Inferior parietal cortex (tissue), 1 donor: ENCODE data around the gene CEP89.
"Not testable (repeated sequence)": the region's sequence is repeated elsewhere in the genome, so short reads cannot be mapped to it uniquely, and the experiment has no call there.

Experiments used
- DNase-seq: peaks from one replicate; pipeline ENCODE4 v3.0.0-alpha.2; 2016; ENCODE audit errors: extremely low spot score

The CEP89 gene

GRCh38 chr19:32966750-32967149, 5.0 kb downstream of the CEP89 start:
- no peak for DNase-seq

GRCh38 chr19:32945260-32945659, 26.5 kb downstream of the CEP89 start:
- DNase-seq, result no peak

GRCh38 chr19:32941273-32941672, 30.5 kb downstream of the CEP89 start:
- DNase-seq, result not testable (repeated sequence)

- DNase-seq, result no peak
Observed at GRCh38 chr19:32936065-32936464, 35.7 kb downstream of the CEP89 start.

DNA sequence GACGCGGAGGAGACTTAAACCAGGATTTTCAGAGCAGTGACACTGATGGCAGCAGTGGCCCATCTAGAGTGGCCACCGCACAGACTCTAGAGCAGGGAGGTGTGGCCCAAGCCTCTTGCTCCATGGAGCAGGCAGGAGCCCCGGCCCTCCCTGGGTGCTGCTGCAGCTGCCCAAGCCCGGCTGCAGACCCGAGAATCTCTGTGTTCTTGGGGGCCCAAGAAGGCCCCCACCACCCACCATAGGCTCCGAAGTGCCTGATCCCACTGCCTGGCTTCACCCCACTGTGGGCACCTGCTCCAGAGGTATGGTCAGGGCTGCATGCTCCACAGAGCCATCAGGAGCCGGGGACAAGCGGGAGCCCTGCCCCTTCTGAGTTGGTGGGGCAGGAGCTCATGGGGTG, 36.1 kb downstream of the CEP89 start:
- DNase-seq, result no peak

- DNase-seq, result no peak
Observed at GRCh38 chr19:32933571-32933970, 38.2 kb downstream of the CEP89 start.

DNA sequence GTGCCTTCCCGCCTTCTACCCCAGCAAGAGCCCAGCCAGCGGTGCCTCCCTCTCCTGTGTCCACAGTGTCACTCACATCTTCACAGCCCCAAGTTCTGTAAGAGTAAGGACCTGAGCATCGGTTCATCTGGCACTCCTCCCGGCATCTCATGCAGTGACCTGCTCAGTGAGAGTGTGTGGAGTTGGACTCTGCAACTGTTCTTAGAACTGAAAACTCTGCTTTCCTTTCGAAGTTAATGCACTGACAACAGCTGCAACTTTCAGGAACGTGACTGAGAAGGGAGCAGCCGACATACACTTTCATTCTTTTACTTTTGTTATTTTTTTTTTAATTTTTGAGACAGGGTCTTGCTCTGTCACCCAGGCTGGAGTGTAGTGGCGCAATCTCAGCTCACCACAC, 41.2 kb downstream of the CEP89 start:
- DNase-seq, result no peak

DNA sequence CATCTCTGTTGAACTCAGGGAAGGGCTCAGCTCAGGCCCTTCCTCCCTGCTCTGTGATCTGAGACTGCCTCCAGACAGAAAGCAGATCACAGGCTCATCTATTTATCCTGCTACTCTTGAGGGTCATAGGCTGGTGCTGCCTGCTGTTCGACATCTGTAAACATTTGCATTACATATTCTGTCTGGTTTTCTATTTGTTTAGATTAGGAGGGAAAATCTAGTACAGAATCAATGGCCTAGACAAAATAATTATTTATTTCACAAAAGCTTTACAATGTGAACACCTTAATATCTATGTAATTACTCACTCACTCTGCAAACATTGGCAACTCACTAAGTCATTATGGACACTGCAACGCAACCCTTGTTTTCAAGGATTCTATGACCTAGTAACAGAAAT, 43.0 kb downstream of the CEP89 start:
- no peak for DNase-seq

- peak; percentile 10 for DNase-seq
Observed at GRCh38 chr19:32924200-32924599, 47.6 kb downstream of the CEP89 start.

- no peak for DNase-seq
Observed at GRCh38 chr19:32921624-32922023, 50.1 kb downstream of the CEP89 start.

GRCh38 chr19:32919365-32919764, 52.4 kb downstream of the CEP89 start:
- no peak for DNase-seq

DNA sequence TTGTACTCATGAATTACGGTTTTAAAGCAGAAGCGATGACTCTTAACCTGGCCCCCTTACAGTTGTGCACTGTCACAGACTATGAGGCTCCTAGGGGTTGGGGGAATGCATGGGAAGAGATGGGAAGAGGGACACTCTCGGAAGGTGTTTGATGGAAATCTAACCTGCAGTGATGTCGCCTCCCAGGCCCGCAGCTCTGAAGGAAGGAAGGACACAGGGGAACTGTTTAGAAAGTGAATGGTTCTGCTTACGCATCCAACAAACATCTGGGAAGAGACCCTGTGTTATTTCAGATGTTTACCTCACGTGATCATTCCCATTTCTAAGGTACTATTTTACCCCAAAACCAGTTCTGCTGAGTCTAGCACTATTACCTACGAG, 54.2 kb downstream of the CEP89 start:
- DNase-seq, result no peak

DNA sequence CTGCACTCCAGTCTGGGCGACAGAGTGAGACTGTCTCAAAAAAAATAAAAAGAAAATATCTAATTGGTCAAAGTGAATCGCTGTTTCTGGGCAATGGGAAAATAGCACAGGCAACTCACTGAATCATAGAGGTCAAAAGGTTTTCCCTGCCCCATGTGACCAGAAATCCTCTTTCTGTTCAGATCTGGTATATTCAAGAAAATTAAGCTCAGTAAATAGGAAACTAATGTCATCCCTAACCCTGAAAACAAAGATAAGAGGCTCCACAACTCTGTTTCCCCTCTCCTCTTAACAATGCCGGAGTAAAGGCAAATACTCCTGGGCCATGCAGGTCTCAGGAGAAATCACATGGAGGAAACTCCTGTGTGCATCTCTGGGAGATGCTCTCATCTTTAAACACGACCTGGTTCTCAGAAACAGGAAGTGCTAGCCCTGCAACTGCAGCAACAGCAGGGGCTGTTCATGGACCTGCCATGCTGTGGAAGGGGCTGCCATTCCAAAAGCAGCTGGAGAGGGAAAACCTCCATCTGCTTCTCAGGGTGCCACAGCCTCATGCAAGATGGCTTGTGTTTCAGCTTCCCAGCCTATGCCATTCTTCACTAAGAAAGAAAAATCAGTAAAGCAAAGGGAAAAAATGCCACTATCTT, 54.7 kb downstream of the CEP89 start:
- DNase-seq, result no peak

DNA sequence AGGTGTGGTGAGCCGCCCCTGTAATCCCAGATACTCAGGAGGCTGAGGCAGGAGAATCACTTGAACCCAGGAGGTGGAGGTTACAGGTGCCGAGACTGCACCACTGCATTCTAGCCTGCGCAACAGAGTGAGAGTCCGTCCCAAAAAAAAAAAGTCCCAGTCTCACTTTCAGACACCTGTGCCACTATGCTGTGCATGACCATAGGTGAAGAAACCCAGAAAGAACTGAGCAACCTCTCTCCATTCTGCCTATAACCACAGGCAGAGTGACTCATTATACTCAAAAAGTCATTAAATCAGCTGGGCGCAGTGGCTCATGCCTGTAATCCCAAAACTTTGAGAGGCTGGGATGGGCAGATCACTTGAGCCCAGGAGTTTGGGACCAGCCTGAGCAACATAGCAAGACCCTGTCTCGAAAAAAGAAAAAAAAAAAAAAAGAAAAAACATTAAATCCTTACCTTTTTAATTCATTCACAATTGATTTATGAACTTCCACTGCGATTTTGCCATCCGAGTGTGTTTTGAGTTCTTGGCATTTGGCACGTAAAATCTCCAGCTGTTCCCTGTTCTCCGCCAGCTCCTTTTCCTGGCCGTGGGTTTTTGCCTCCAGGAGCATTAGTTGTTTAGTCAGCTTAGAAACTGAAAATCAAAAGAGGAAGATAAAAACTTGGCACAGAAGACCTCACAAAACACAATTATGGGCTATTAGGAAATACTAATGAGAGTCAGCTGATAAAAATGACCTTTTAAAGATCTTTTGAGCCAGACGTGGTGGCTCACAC, 56.7 kb downstream of the CEP89 start:
- no peak for DNase-seq

DNA sequence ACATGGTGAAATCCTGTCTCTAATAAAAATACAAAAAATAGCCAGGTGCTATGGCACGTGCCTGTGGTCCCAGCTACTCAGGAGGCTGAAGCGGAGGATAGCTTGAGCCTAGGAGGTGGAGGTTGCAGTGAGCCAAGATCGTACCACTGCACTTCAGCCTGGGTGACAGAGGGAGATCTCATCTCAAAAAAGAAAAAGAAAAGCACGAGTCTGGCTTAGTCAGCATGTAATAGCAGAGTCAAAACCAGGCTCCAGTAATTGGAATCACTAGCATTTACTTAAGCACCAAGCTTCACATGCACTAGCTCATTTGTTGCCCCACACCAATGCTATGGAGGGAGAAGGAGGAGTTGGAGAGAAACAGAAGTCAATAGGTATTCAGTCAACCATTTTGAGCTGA, 60.3 kb downstream of the CEP89 start:
- DNase-seq, result no peak

DNA sequence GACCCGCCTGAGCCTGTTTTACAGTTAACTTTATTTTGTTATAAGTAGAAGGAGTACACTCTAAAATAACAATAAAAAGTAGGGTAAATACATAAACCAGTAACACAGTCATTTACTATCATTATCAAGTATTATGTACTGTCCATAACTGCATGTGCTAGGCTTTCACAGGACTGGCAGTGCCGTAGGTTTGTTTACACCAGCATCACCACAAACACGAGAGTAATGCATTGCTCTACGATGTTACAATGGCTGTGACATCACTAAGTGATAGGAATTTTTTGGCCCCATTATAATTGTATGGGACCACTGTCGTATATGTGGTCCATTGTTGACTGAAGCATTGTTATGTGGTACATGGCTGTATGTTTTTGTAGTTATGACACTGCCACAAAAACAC, 60.9 kb downstream of the CEP89 start:
- no peak for DNase-seq

DNA sequence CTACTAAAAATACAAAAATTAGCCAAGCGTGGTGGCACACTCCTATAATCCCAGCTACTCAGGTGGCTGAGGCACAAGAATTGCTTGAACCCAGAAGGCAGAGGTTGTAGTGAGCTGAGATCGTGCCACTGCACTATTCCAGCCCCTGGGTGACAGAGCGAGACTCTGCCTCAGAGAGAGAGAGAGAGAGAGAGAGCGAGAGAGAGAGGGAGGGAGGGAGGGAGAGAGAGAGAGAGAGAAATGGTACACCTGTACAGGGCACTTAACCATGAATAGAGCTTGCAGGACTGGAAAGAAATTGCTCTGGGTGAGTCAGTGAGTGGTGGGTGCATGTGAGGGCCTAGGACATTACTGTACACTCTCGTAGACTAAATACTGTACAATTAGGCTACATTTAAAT, 61.7 kb downstream of the CEP89 start:
- no peak for DNase-seq

DNA sequence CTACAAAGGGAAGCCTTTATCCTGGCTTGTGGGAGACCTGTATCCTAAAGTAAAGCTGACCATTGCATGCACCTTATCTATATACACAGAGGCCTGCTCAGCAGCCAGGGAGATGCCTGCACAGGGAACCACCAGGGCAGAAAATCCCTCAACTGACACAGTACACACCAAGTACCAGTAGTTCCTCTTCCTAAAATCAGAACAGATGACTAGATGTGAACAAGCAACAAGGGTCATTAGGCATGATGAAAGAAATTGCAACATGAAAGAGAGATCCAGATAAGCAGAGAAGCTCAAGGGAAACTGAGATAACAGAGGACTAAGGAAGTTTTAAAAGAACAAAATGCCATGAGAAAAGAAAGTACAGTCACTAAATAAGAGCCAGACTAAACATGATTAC, 62.5 kb downstream of the CEP89 start:
- no peak for DNase-seq

- no peak for DNase-seq
Observed at GRCh38 chr19:32908641-32909190, 63.0 kb downstream of the CEP89 start.

DNA sequence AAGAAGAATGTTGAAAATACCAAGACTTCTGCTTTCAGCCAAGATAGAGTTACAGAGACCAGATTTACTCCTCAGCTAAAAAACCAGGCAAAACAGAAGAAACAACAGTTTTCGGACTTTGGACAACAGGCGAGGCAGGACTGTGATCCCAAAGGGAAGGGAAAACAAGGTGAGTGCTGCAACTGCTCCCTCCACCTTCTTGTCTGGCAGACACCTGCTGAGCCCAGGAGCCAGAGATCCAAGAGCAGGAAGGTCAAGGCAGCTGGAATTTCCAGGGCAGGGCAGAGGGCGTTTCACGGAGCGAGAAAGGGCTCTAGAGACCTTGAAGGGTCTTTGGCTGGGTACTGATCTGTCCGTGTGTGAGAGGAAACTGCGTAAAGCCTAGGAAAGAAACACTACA, 69.3 kb downstream of the CEP89 start:
- DNase-seq, result no peak

DNA sequence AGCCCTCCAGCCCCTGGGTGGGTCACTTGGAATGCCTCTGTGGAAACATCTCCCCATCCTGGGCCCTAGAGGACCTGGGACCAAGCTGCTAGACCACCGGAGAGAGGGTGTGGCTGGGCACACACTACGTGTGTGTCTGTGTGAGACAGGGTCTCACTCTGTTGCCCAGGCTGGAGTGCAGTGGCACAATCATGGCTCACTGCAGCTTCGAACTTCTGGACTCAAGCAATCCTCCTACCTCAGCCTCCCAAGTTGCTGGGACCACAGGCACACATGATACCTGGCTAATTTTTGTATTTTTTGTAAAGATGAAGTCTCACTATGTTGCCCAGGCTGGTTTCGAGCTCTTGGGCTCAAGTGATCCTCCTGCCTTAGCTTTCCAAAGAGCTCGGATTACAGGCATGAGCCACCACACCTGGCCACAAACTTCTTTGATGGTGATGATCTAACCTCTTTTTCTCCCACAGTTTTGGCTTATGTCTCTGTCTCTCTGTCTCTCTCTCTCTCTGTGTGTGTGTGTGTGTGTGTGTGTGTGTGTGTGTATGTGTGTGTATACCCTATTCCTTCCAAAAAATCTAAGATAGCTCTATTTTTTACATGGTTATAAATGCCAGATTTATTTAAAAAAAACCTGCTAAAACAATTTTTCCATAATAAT, 70.1 kb downstream of the CEP89 start:
- no peak for DNase-seq

GRCh38 chr19:32896516-32897214, 75.1 kb downstream of the CEP89 start:
- DNase-seq, result no peak
